ENCODE measurements around the gene CACNA1H.

The CACNA1H gene

DNA sequence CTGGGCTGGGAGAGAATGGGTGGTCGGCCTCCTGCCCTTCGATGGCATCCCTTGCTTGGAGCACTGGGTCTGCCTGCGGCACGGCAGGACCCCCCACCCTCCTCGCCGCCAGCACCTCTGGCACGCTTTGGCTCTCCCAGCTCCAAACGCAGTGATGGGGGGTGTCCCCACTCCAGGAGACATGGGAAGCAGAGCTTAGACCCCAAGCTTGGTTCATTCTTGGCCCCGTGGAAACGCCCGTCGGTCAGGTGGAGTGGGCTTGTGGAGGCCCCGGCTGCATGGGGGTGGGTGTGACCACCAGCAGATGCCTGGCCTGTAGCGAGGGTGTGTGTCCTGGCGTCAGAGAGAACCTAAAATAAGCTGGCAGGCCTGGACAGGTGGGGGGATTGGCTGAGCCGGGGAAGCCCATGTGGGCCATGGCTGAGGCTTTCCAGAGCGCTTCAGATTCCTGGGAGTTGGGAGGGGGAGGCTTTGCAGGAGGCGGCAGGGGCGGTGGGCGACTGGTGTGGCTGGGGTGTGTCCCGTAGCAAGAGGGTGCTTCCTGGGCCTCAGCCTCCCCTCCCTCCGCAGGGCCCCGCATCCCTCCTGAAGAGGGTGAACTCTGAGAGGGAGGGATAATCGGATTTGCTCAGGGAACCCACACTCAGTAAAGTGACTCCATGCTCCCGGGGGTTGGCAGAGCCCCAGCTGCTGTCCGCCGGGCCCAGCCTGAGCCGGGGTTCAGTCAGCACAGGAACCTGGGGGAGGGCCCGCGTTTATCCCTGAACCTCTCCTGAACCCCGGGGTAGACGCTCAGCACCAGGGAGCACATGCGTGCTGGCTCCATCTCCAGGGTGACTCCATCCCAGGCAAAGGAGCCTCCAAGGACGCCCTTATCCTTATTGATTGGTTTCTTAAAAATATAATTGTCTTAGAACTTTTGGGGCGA, 3.4 kb downstream of the CACNA1H start:
- TF ChIP-seq, protein P1, sequence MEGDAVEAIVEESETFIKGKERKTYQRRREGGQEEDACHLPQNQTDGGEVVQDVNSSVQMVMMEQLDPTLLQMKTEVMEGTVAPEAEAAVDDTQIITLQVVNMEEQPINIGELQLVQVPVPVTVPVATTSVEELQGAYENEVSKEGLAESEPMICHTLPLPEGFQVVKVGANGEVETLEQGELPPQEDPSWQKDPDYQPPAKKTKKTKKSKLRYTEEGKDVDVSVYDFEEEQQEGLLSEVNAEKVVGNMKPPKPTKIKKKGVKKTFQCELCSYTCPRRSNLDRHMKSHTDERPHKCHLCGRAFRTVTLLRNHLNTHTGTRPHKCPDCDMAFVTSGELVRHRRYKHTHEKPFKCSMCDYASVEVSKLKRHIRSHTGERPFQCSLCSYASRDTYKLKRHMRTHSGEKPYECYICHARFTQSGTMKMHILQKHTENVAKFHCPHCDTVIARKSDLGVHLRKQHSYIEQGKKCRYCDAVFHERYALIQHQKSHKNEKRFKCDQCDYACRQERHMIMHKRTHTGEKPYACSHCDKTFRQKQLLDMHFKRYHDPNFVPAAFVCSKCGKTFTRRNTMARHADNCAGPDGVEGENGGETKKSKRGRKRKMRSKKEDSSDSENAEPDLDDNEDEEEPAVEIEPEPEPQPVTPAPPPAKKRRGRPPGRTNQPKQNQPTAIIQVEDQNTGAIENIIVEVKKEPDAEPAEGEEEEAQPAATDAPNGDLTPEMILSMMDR (IDR thresholded peaks at IDR 0.05; ENCODE audit: low read depth, low read length, missing control alignments), result no peak

DNA sequence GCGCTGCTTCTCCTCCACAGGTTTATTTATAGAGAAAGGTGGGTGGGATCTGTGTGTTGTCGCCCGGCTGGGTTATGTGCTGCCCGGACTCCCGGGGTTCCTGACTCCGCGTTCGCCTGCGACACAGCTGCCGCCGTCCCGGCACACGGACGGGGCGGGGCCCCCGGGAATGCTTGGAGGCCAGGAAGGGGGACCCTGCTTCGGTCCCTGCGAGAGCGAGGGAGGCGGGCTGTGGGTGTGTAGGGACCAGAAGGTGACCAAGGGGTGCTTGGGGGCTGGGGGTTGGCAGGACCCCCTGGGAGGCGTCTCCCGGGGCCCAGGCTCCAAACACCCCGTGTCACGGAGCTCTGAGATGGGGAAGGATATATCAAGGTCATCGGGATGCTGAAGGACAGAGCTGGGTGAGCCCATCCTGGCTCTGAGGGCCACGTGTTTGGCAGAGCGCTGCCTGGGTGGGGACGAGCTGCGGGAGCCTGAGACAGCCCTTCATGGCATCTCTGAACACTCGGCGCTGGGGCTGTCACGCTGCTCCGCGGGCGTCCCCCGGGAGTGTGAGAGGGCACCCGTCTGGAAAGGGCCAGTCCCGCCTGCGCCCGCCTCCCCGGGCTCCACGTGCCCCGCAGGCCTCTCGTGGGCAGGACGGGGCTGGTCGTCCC, 4.2 kb downstream of the CACNA1H start:
- TF ChIP-seq, protein P1 (IDR thresholded peaks at IDR 0.05; ENCODE audit: low read depth, low read length, missing control alignments), result no peak
- H3K4me3 ChIP-seq (ENCODE audit: low read depth, low read length), result no peak overlapping the region
- DNase-seq (ENCODE audit: low read depth), result no peak

More for the DNA sequence above, 3.4 kb downstream of the CACNA1H start:
- H3K4me3 ChIP-seq (ENCODE audit: low read depth, low read length), result no peak overlapping the region
- DNase-seq (ENCODE audit: low read depth), result no peak

DNA sequence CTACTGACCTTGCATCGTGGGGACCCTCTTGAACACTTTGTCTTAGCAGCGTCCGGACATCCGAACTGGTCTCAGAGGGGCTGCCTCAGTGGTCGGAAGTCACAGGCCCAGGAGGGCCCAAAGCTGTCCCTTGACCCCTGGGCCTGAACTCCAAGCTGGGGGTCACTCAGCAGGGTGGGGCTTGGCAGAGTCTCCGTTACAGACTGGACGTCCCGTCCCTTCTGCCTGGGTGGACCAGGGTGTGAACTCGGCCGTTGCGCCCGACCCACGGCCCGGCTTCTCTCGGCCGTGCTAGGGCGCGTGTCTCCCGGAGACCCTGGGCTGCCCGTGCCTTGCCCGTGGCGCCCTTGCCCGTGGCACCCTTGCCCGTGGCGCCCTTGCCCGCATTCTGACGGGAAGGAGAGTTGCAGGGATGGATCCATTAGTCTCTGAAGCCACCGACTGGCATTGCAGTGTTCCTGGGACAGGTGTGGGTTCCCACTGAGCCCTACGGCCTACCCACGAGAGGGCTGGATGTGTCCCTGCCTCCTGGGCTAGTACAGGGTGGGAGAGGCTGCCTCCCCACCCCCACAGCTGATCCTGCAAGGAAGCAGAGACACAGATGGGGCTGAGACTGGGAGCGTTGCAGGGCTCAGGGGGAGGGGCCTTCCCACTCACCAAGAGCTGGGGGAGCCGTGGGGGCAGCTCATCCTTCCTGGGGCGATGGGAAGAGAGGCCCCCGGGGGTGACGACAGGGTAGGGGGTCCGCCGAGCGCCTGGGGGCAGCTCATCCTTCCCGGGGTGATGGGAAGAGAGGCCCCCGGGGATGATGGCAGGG, 4.9 kb downstream of the CACNA1H start:
- TF ChIP-seq, protein P1 (IDR thresholded peaks at IDR 0.05; ENCODE audit: low read depth, low read length, missing control alignments), result no peak
- H3K4me3 ChIP-seq (ENCODE audit: low read depth, low read length), result no peak overlapping the region
- DNase-seq (ENCODE audit: low read depth), result no peak

DNA sequence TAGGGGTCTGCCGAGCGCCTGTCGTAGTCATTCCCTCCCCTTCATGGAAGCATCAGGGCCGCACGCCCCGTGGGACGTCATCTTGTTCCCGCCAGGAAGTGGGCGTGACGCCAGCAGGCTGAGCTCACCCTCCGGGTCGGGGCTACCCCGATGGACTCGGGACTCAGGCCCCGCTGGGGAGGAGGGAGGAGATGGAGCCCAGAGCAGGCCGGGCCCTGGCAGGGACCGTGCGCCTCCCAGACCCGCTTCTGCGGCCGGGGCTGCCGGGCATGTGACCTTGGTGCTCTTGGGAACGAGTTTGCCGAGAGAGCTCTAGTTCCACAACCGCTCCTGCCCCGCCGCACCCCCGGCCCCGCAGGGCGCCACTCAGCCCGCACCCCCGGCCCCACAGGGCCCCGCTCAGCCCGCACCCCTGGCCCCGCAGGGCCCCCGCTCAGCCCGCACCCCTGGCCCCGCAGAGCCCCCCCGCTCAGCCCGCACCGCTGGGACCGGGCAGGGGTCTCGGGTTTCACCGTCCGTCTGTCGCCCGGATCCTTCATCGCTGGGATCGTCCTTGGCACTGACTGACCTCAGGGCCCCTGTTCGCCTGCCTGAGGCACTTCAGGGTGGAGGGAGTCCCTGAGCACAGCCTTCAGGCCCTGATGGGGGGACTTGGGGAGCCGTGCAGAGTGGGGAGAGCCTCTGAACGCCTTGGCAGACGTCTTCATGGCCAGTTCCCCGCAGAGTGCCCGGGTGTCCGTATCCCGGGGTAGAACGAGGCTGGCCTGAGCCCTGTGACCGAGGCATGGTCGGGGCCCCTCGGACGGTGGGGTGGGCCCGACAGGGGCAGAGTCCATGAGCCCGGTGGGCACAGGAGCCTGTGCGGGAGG, 5.8 kb downstream of the CACNA1H start:
- DNase-seq (ENCODE audit: low read depth), result no peak
- H3K4me3 ChIP-seq (ENCODE audit: low read depth, low read length), result no peak overlapping the region
- TF ChIP-seq, protein P1 (IDR thresholded peaks at IDR 0.05; ENCODE audit: low read depth, low read length, missing control alignments), result no peak

DNA sequence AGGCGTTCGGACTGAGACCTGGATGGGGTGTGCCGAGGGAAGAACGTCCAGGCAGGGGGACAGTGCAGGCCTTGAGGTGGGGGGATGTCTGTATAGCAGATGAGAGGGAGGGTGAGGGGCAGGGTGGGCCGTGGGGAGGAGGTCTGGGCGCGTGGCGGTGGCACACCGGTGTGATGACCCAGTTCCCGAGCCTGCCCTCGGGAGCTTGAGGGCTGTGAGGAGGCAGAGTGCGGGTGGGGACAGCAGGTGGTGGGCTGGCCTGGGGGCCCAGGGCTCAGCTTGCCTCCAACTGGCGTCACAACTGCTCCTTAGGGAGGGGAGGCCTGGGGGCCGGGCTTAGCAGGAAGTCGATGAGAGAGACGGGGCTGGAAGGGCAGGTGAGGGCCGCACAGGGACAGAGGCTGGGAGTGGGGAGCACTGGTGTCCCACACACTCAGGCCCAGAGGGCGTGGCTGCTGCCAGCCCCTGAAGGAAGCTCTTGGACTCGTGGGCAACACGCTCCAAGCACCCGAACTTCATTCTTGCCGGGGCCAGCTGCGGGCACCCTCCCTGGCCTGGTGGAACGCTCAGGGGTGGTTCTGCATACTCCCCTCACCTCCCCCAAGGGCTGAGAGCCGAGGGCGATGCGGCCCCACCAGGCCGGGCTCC, 6.5 kb downstream of the CACNA1H start:
- DNase-seq (ENCODE audit: low read depth), result no peak
- TF ChIP-seq, protein P1 (IDR thresholded peaks at IDR 0.05; ENCODE audit: low read depth, low read length, missing control alignments), result no peak

More for the DNA sequence above, 6.5 kb downstream of the CACNA1H start:
- H3K4me3 ChIP-seq (ENCODE audit: low read depth, low read length), result no peak overlapping the region

Measured in GM12864 (cell line).